ENCODE data around the gene CPNE5. TPM values are rescaled to one million over a fixed set of nuclear protein-coding genes. Genes with fewer than 3 reads are reported as not detected.

The CPNE5 gene
- total RNA-seq, 2 experiments from 2014 or later: 0.69 to 1.2 TPM

- ChIA-PET CTCF (interaction anchor here (0.6 to 17.2 kb wide), 3 partner anchors 23 to 174 kb away, joined by 3 to 477 read pairs (median 6); no protein-coding TSS in a partner anchor), POLR2A (interaction anchor here (1.2 kb wide), 1 partner anchor 22 kb away, joined by 4 read pairs; no protein-coding TSS in a partner anchor)
- H3K4me3 Mint-ChIP-seq: no peak overlapping the region
- peaks cover 6% of the 10 kb centered on the region for H3K4me1 Mint-ChIP-seq (ENCODE audit: low read depth)
- ATAC-seq (no peak), DNase-seq (peak; percentile 32)
- no peaks in the 10 kb centered on the region for H3K9me3 Mint-ChIP-seq
- TF ChIP-seq CTCF (IDR thresholded peaks at IDR 0.05): no peak
- H3K36me3 Mint-ChIP-seq (ENCODE audit: low read depth): no peaks in the 10 kb centered on the region
- H3K27ac Mint-ChIP-seq: no peak overlapping the region
- intact Hi-C loops (cut with micrococcal nuclease): no loop called here
- H3K27me3 Mint-ChIP-seq: peaks cover 9% of the 10 kb centered on the region
Observed at GRCh38 chr6:36788768-36789167, 50.5 kb downstream of the CPNE5 start.

- no peak for ATAC-seq
- CTCF ChIA-PET: interaction anchor here (0.9 to 17.2 kb wide), 3 partner anchors 9 to 63 kb away, joined by 4 to 477 read pairs (median 6); no protein-coding TSS in a partner anchor
- H3K27ac Mint-ChIP-seq: no peak overlapping the region
- H3K9me3 Mint-ChIP-seq: no peaks in the 10 kb centered on the region
- no peak for TF ChIP-seq CTCF (IDR thresholded peaks at IDR 0.05)
- H3K4me3 Mint-ChIP-seq: no peak overlapping the region
- peaks cover 6% of the 10 kb centered on the region for H3K4me1 Mint-ChIP-seq (ENCODE audit: low read depth)
- H3K27me3 Mint-ChIP-seq: peaks cover 7% of the 10 kb centered on the region
- DNase-seq: no peak
- H3K36me3 Mint-ChIP-seq (ENCODE audit: low read depth): no peaks in the 10 kb centered on the region
- intact Hi-C loops (cut with micrococcal nuclease): no loop called here
- POLR2A ChIA-PET: no interaction called here
Observed at GRCh38 chr6:36788186-36788585, 51.1 kb downstream of the CPNE5 start.

GRCh38 chr6:36787210-36787609 is 52.0 kb downstream of the CPNE5 start:
- Mint-ChIP-seq H3K9me3 (no peaks in the 10 kb centered on the region), H3K27ac (no peak overlapping the region), H3K27me3 (peaks cover 7% of the 10 kb centered on the region), H3K36me3 (ENCODE audit: low read depth) (no peaks in the 10 kb centered on the region), H3K4me1 (ENCODE audit: low read depth) (peaks cover 6% of the 10 kb centered on the region), H3K4me3 (no peak overlapping the region)
- intact Hi-C loops (cut with micrococcal nuclease): no loop called here
- POLR2A ChIA-PET: no interaction called here
- ATAC-seq (no peak), DNase-seq (no peak)
- no peak for TF ChIP-seq CTCF (IDR thresholded peaks at IDR 0.05)
- CTCF ChIA-PET: interaction anchor here (17.2 kb wide), 1 partner anchor 22 kb away, joined by 477 read pairs; no protein-coding TSS in a partner anchor

GRCh38 chr6:36786055-36786675 is 53.1 kb downstream of the CPNE5 start:
- Mint-ChIP-seq H3K27me3 (peaks cover 5% of the 10 kb centered on the region), H3K36me3 (ENCODE audit: low read depth) (no peaks in the 10 kb centered on the region), H3K4me1 (ENCODE audit: low read depth) (peaks cover 6% of the 10 kb centered on the region), H3K27ac (no peak overlapping the region), H3K9me3 (no peaks in the 10 kb centered on the region), H3K4me3 (no peak overlapping the region)
- ATAC-seq: no peak
- DNase-seq: no peak
- intact Hi-C loops (cut with micrococcal nuclease): no loop called here
- no peak for TF ChIP-seq CTCF (IDR thresholded peaks at IDR 0.05)
- ChIA-PET POLR2A (interaction anchor here (0.6 kb wide), 1 partner anchor 208 kb away, joined by 3 read pairs; no protein-coding TSS in a partner anchor), CTCF (interaction anchor here (1.0 to 17.2 kb wide), 3 partner anchors 21 to 232 kb away, joined by 3 to 477 read pairs (median 25); no protein-coding TSS in a partner anchor)

- Mint-ChIP-seq H3K36me3 (ENCODE audit: low read depth) (no peaks in the 10 kb centered on the region), H3K9me3 (no peaks in the 10 kb centered on the region), H3K4me1 (ENCODE audit: low read depth) (peaks cover 6% of the 10 kb centered on the region), H3K27me3 (peaks cover 5% of the 10 kb centered on the region), H3K4me3 (no peak overlapping the region), H3K27ac (no peak overlapping the region)
- intact Hi-C loops (cut with micrococcal nuclease): no loop called here
- POLR2A ChIA-PET: interaction anchor here (0.9 to 1.0 kb wide), 2 partner anchors 14 to 106 kb away, joined by 3 to 4 read pairs; partner anchors contain the start of gene CDKN1A
- CTCF ChIA-PET: interaction anchor here (1.4 to 17.2 kb wide), 9 partner anchors 10 to 237 kb away, joined by 3 to 477 read pairs (median 5); no protein-coding TSS in a partner anchor
- ATAC-seq (no peak), DNase-seq (no peak)
- no peak for TF ChIP-seq CTCF (IDR thresholded peaks at IDR 0.05)
Observed at GRCh38 chr6:36784376-36784636, 54.9 kb downstream of the CPNE5 start.
